ENCODE data around the gene HHATL.

HHATL gene

DNA sequence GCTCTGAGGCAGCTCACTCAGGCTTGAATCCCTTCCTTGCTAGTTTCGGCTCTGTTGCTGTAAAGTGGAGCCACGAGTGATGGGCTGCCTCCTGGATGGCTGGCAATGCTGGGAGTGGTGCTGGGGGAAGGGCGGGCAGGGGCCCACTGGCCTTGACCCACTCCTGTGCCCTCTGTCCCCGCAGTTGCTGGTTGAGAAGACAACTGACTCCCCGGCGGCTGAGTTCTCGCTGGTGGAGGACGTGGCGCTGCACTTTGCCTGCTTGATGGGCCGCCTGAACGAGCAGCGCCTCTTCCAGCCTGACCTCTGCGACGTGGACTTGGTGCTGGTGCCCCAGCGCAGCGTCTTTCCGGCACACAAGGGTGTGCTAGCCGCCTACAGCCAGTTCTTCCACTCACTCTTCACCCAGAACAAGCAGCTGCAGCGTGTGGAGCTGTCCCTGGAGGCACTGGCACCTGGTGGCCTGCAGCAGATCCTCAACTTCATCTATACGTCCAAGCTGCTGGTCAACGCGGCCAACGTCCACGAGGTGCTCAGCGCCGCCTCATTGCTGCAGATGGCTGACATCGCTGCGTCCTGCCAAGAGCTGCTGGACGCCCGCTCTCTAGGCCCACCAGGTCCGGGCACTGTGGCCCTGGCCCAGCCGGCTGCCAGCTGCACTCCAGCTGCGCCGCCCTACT lies 44.4 kb downstream of the HHATL start:
- H3K4me3 ChIP-seq (ENCODE audit: low read depth, low read length), result no peak overlapping the region
- DNase-seq (ENCODE audit: low read depth), result no peak

DNA sequence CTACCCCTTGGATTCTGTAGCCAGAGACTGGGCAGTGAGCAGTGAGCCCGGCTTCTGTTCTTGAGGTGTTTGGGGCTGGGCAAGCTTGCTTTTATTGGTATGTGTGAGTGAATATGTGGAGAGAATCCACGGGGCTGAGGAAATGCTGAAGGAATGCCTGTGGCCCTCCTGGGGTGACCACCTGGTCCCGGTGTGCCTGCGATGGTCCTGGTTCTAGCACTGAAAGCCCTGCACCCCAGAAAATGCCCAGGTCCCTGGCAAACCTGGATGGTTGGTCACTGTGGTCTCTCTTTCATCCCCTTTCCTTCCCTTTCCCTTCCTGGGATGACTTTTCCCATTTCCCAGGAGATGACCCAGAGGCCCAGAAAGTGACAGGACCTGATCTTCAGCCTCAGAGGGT lies 44.9 kb downstream of the HHATL start:
- no peak for DNase-seq (ENCODE audit: low read depth)
- H3K4me3 ChIP-seq (ENCODE audit: low read depth, low read length), result no peak overlapping the region

DNA sequence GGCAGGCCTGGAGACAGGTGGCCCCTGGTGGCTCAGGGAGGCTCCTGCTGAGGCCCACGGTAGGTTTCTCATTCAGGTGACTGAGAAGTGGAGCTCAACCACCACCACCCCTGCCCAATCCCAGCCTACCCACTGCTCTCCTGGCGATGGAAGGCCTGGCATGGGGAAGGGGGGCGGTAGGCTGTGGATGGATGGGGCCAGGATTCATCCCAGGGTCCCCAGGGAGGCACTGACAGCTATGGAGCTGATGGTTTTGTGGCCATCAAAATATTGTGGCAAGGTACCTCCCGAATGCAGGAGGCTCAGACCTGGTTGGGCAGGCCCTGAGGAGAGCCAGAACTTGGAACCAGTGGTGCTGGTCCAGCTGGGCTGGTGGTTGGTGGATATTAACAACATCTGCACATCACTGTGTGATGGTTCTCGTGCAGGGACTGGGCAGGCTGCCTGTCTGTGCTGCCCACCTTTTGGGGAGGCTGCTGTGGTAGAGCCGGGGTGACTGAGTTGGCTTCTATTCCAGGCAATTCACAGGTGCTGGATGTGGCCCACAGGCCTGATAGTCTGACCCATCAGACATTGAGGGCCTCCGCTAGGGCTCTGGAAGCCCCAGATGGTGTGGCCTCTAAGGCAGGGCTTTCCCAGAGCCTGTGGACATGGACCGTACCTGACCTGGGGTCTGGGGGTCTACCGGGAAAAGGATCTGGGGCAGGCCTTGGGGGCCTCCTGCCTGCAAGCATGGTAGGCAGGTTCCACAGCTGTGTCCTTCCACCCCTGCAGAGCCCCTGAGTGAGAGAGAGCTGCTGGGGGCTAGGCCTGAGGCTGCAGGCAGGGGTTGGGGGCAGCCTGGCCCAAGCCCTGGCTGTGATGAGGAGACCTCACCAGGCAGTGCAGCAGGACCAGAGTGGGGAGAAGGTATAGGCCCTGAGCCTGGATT lies 45.7 kb downstream of the HHATL start:
- DNase-seq (ENCODE audit: low read depth), result no peak
- no peak overlapping the region for H3K4me3 ChIP-seq (ENCODE audit: low read depth, low read length)

DNA sequence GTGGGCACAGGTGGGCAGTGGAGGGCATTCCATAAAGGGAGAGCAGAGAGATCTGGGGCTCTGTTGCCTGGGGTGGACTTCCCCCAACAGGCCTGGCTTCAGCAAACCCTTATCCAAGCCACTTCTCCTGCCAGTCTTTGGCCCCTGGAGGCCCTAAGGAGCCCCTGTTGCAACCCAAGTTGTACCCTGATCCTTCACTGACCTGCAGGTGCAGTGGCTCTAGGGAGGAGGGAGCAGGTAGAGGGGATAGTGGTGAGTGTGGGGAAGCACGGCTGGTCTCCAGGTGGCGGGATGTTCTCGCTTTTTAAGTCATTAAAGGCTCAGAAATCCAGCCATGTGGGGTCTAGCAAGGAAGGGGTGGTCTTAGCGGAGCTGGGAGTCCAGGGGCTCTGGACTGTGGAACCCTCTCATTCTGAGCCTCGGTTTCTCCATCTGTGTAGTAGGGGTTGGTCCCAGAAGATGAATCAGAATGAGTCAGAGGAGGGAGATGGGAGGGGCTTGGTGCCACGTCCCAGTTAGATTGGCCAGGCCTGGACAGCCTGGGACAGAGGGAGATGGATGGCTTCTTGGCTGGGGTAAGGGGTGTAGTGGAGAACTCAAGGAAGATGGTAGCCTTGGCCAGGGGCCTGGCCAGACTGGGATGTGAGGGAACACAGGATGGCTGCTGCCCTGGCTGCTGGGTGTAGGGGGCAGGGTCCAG lies 46.5 kb downstream of the HHATL start:
- no peak for DNase-seq (ENCODE audit: low read depth)
- no peak overlapping the region for H3K4me3 ChIP-seq (ENCODE audit: low read depth, low read length)

DNA sequence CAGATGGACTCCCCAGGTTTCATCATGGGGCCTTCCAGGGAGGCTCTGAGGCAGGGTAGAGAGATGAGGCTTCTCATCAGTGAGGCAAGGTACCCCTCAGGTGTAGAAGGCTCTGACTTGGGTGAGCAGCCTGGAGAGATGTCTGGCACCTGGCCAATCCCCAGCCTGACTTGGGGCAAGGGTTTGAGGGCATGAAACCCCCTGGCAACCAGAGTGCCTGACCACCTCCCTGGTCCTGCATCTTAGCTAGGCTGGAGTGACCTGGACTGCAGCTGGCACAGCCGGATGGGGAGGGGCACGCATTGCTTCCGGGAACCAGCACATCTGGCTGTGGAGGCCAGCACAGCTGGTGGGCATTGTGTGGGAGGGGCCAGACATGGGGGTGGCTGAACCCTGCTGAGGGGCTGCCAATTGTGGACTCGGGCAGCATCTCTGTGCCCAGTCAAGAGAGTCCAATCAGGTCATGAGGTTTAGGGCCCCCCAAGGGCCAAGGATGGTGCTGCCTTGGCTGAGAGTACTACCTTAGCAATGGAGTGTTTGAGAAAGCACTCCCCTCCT lies 47.2 kb downstream of the HHATL start:
- peak overlapping the region; percentile 90 for H3K4me3 ChIP-seq (ENCODE audit: low read depth, low read length)
- DNase-seq (ENCODE audit: low read depth), result no peak

DNA sequence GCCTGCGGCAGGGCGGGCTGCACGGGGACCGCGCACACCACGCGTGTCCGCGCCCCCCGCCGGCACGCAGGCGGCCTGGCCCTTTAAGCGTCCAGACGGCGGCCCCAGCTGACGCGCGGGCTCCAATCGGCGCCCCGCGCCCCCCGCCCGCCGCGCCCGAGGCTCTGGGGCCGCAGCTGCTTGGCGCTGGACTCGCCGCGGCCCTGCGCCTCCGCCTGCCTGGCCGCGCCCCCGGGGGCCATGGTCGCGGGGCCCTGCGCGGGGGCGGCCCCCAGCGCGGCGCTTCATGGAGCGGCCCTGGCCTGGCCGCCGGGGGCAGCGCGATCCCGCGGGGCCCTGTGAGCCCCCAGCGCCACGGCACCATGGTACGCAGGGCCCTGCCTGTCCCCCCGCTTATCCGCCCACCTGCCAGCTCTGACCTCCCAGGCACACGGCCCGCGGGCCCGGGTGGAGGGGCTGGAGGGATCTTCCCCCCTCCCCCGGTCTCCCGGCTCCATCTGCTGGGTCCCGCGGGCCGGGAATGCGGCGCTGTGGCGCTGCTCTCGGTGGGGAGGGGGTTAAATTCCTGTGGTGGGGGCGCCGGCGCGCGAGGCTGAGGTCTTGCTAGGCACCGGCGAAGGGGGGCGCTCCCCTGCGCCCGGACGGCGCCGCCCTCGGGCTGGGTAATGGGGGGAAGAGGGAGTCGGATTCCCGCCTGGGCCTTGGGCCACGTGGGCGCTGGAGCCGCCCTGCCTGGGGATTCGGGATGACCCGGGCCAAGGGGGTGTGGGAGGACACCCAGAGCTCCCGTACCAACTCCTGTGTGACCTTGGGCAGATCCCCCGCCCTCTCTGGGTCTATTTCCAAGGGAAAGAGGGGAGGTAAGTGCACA lies 48.0 kb downstream of the HHATL start:
- no peak for DNase-seq (ENCODE audit: low read depth)
- H3K4me3 ChIP-seq (ENCODE audit: low read depth, low read length), result peak overlapping the region; percentile 90

DNA sequence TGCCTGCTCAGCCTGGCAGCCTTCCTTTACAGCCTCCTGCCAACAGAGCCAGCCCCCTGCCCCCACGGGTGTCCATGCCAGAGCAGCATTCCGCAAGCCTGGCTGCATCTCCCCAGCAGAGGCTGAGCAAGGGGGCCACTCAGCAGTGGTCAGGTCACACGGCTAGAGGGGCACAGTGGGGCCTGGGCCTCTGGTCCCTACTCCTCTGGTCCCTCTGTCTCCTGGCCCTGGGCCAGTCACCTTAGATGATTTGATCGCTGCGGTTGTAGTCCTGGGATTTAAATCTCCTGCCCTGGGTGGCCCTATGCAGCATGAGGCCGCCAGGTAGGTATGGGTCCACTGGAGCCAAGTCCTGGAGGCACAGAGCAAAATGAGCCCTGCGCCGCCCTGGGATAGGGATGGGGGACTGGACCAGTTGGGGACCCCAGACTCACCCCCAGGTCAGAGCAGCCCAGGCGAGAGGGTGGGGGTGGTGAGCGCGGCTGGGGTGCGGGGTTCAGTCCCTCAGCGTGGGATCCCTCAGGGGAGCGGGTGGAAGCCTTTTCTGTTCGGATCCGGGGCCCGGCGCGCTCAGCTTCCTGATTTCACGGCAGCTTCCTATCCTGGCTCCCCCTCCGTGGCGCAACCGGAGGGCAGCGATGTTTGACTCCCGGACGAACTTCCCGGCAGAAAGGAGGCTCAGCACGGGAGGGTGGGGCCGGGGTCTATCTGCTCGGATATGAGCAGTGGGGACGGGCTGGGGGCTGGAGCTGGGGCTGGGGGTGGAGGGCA lies 48.9 kb downstream of the HHATL start, which contains the start of gene ZBTB47:
ZBTB47 (plus strand) TSS at position 138 of the 771 bp plus-strand sequence. CDS start 4,659 bp downstream, outside the sequence.
- peak within 1 kb of the TSS; percentile 90 for H3K4me3 ChIP-seq (ENCODE audit: low read depth, low read length)
- no peak for DNase-seq (ENCODE audit: low read depth)

DNA sequence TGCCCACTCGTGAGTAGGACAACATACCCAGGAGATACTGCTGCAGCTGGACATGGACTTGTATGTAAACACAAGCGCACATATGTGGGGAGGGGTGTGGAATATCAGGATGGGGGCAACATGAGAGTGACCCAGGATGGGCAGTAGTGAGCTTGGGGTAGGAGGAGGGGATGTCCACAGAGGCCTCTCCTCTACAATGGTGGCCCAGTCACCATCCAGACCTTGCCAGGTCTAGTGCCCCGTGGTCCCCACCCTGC lies 49.4 kb downstream of the HHATL start:
- no peak for DNase-seq (ENCODE audit: low read depth)
- H3K4me3 ChIP-seq (ENCODE audit: low read depth, low read length), result peak overlapping the region; percentile 90

DNA sequence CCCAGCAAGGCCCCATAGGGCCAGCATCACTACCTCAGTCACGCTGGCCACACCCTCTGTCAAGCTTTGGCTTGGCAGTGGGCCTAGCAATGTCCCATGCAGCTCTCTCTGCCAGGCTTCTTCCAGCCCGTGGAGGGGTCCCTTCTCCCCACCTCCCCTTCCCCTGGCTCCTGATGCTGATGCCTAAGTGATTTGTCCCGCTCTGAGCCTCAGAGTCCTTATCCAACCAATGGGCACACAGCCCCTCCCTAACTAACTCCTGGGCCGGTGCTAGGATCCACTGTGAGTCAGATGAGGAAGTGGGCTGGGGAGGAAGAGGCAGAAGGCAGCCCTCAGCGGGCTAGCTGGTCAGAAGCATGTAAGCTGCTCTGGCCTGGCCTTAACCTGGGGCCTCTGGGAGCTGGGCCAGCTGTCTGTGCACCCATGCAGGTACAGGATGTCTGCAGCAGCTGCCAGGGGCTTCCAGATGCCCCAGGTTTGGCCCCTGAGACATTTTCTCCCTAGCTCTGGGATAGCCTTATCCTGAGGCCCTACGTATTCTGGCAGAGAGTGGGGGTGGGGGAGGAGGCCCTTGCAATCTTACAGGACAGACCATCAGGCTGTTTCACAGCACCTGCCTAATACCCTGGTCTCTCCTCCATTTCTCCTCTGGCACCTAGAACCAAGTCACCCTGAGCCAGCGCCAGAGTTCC lies 49.8 kb downstream of the HHATL start:
- DNase-seq (ENCODE audit: low read depth), result no peak
- H3K4me3 ChIP-seq (ENCODE audit: low read depth, low read length), result peak overlapping the region; percentile 90

DNA sequence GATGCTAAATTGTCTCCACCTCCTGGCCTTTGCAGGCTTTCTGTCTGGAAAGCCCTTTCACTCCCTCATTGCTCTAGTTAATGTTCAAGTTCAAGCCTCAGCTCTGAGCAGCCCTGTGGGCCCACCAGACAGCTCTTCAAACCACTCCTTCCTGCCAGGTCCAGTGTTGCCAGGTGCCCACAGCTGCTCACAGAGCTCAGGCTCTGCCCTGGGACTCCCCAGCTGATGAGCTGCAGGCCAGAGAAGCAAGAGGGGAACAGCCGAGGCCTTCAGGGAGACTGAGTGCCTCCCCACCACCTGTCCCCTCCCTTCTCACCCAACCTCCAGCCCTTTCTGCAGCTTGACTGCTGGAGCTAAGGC lies 50.4 kb downstream of the HHATL start:
- peak overlapping the region; percentile 90 for H3K4me3 ChIP-seq (ENCODE audit: low read depth, low read length)
- DNase-seq (ENCODE audit: low read depth), result no peak

DNA sequence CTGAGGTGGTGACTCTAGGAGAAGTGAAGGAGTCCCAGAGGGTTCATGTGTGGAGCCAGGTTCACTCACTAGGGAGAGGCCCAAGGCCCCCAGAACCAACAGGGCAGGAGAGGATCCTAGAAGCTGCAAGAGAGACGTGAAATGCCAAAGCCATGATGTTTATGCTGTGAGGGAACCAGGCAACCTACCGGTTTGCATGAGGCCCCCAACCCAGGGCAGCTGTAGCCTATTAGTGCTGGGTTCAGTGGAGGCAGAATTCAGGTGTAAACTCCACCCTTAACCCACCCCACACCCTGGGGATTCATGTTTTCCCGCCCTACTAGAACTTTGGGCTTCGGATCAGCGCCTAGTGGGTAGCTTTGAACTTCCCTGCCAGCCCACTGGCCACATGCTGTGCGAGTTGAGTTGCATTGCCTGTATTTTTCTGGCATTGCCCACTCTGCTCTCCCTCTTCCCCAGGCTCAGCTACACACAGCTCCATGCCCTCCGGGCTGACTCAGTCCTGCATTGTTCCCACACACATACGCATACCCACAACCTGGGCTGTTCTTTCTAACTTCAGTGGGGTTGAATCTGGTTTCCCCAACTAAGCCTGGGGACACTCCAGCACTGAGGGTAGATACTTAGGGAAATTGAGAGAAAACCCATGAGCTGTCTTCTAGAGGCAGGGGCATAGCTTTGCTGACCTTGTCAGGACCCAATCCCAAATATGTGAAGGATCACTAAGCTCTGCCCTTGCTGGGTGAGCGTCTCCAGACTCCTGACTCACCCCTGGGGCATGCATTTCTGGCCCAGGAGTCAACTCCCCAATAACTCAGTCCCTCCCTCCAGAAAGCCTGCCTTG lies 51.1 kb downstream of the HHATL start:
- no peak overlapping the region for H3K4me3 ChIP-seq (ENCODE audit: low read depth, low read length)
- DNase-seq (ENCODE audit: low read depth), result no peak

DNA sequence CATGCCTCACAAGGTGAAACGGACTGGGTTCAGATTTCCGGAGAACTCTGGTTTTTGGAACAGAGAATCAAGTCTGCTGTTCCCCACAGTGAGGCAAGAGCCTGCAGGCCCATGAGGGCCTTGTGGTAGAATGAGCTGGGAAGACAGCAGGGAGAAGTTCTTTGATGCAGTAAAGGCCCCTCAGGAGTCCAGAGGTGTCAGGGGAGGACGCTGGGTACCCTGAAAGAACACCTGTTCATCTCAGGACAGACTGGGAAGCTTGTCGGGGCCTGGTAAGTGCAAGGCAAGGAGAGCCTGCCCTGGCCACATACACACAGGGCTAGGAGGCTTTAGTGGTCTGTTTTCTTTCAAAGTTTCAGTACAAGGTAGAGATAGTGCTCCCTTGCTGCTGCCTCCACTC lies 52.8 kb downstream of the HHATL start:
- H3K4me3 ChIP-seq (ENCODE audit: low read depth, low read length), result no peak overlapping the region
- DNase-seq (ENCODE audit: low read depth), result no peak

DNA sequence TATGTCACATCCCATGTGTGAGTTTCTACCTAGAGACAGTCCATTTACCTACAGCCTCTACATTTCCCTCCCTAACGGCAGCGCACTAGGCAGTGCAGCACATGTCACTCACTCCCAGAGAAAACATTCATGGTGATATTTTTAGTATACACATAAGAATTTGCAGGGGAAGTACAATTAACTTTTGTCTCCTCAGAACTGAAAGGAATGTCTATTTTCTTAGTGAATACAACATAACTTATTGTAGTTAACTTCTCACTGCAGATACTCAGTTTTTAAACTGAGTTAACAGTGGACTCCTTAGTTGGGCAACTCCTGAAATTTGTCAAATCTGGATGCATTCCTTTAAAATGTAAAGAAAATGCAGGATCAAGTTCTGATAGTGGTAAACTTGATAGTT lies 53.6 kb downstream of the HHATL start:
- DNase-seq (ENCODE audit: low read depth), result no peak
- H3K4me3 ChIP-seq (ENCODE audit: low read depth, low read length), result no peak overlapping the region

DNA sequence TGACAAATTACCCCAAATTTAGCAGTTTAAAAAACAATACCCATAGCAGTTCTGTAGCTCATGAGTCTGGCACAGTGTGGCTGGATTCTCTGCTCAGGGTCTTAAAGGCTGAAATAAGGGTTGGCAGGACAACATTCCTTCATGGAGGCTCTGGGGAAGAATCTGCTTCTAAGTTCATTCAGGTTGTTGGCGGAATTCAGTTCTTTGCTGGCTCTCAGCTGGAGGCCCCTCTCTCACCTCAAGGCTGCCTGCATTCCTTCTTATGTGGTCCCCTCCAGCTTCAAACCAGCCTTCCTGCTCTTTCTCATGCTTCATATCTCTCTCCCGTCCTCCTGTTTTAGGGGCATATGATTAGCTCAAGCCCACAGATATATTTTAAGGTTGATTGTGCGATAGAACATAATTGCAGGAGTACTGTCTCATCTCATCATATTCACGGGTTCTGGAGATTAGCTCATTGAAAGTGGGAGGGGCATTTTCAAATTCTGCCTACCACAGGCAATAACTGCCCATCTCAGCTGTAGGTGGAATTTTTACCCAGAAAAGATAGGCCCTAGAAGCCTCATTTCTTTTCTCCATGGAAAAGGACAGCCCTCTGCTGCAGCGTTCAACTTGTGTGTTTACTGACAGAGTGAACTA lies 54.7 kb downstream of the HHATL start:
- DNase-seq (ENCODE audit: low read depth), result no peak
- no peak overlapping the region for H3K4me3 ChIP-seq (ENCODE audit: low read depth, low read length)

Data from skeletal muscle cell (primary cell).